Bronchial epithelial cell (primary cell): ENCODE data around the gene AP3B1. TPM values are rescaled to one million over a fixed set of nuclear protein-coding genes. Genes with fewer than 3 reads are reported as not detected.

Experiments
- DNase-seq: peaks from one replicate; pipeline ENCODE4 v3.0.0-alpha.2; 2010; ENCODE audit warnings: low read depth
- FAIRE-seq: peaks from 2 replicates; lab custom pipeline; 2011; peaks lifted over from hg19 to GRCh38; lab: Jason Lieb, UNC
- H3K27me3 ChIP-seq: 2 replicates; pipeline ENCODE4 v1.5.1; 2011; ENCODE audit warnings: low read length; ENCODE audit not compliant: control insufficient read depth, insufficient read depth
- H3K36me3 ChIP-seq: 2 replicates; pipeline ENCODE4 v1.5.1; 2011; ENCODE audit warnings: low read length; ENCODE audit not compliant: control insufficient read depth, insufficient read depth
- H3K4me3 ChIP-seq: 2 replicates; pipeline ENCODE4 v1.5.1; 2011; ENCODE audit warnings: mild to moderate bottlenecking, low read depth, low read length, control low read depth
- CTCF ChIP-seq: IDR thresholded peaks from 2 replicates; pipeline ENCODE4 v1.5.1; 2011; ENCODE audit warnings: mild to moderate bottlenecking, moderate library complexity, low read length, control low read depth, inconsistent platforms; ENCODE audit not compliant: insufficient read depth, severe bottlenecking
- total RNA-seq: library from RNA; depleted of rRNA; stranded (reverse); fragments of >200 nt; gene quantifications from 2 replicates; pipeline ENCODE4 v1.2.1, GENCODE V29; 2014

AP3B1 gene
- total RNA-seq, 1 donor from 2014 or later, result 27.4 TPM

GRCh38 chr5:78019744-78020143, 274.8 kb downstream of the AP3B1 start:
- DNase-seq (no peak), FAIRE-seq (no peak)
- no peak for TF ChIP-seq CTCF
- Histone ChIP-seq H3K36me3 (no peaks in the 10 kb centered on the region), H3K27me3 (no peaks in the 10 kb centered on the region), H3K4me3 (no peak overlapping the region)

- H3K4me3 ChIP-seq, result no peak overlapping the region
- DNase-seq (no peak), FAIRE-seq (no peak)
- no peaks in the 10 kb centered on the region for H3K36me3 ChIP-seq
- no peaks in the 10 kb centered on the region for H3K27me3 ChIP-seq
- TF ChIP-seq CTCF, result no peak
Measured at GRCh38 chr5:78016863-78017529, 277.5 kb downstream of the AP3B1 start.

- Histone ChIP-seq H3K4me3 (no peak overlapping the region), H3K36me3 (no peaks in the 10 kb centered on the region), H3K27me3 (no peaks in the 10 kb centered on the region)
- FAIRE-seq (no peak), DNase-seq (no peak)
- TF ChIP-seq CTCF, result no peak
Measured at GRCh38 chr5:78009937-78010527, 284.5 kb downstream of the AP3B1 start.

GRCh38 chr5:78008356-78008967, 286.0 kb downstream of the AP3B1 start:
- FAIRE-seq, result no peak
- Histone ChIP-seq H3K36me3 (no peaks in the 10 kb centered on the region), H3K27me3 (no peaks in the 10 kb centered on the region), H3K4me3 (no peak overlapping the region)
- DNase-seq, result peak; percentile 42
- TF ChIP-seq CTCF, result peak; percentile 77

DNA sequence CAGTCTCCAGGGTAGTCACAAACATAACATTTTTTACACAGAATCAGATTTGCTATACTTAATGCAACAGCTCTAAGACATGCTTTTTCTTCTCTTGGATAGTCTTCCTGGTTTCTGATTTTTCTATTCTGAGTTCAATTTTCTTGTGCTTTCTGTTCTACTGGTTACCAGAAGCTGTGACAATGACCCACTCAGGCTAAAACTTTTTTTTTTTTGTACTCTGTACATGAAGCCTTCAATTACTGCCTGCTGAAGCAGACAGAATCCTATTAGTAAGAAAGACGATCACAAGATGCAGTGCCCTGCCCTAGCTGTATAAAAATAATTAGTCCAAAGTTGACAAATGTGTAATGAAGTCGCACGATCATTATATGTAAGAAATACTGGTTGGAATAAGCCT, 287.3 kb downstream of the AP3B1 start:
- FAIRE-seq, result no peak
- no peak for TF ChIP-seq CTCF

More for the DNA sequence above, 287.3 kb downstream of the AP3B1 start:
- Histone ChIP-seq H3K36me3 (peaks cover 1% of the 10 kb centered on the region), H3K4me3 (no peak overlapping the region), H3K27me3 (no peaks in the 10 kb centered on the region)
- DNase-seq, result no peak
